8988T (cell line): Measurements from ENCODE around the gene ADH7.
"Not testable (repeated sequence)": the region's sequence is repeated elsewhere in the genome, so short reads cannot be mapped to it uniquely, and the experiment has no call there.

Source experiments
- DNase-seq: peaks from one replicate; pipeline ENCODE4 v3.0.0; 2011

Gene ADH7

GRCh38 chr4:99377341-99377740, 57.8 kb downstream of the ADH7 start:
- DNase-seq: not testable (repeated sequence)

- DNase-seq: not testable (repeated sequence)
These were observed 62.7 kb downstream of the ADH7 start for GRCh38 chr4:99372464-99372863.

DNA sequence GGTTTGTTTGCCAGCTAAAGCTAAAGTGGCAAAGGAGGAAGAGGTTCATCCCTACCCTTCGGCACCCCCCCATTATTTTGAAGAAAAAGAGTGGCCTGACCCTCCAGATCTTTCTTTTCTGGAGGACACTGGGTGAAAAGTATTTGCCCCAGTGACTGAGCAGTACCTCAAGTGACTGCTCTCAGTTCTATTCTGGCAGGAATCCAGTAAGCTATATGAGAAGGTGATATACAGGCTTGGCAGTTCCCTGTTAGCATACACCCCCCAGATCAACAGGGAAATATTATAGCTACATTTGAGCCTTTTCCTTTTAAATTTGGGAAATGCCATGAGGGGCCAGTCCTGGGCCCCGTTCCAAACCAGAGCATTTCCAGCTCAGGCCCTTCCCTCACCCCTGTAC, 67.3 kb downstream of the ADH7 start:
- not testable (repeated sequence) for DNase-seq

DNA sequence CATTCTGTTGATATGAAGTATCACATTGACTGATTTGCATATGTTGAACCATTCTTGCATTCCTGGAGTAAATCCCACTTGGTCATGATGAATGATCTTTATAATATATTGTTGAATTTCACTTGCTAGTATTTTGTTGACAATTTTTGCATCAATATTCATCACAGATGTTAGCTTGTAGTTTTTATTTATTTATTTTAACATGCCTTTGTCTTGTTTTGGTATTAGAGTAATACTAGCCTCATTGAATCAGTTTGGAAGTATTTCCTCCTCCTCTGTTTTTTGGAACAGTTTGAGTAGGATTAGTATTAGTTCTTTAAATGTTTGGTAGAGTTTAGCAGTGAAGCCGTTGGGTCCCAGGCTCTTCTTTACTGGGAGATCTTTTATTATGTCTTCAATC, 68.7 kb downstream of the ADH7 start:
- DNase-seq: no peak

GRCh38 chr4:99362768-99363167, 72.4 kb downstream of the ADH7 start:
- no peak for DNase-seq
